Measurements from ENCODE around the gene SSR1.
"Not testable (repeated sequence)": the region's sequence is repeated elsewhere in the genome, so short reads cannot be mapped to it uniquely, and the experiment has no call there.

GRCh38 chr6:7315087-7315947 lies 2.3 kb upstream of the SSR1 start:
- not testable (repeated sequence) for TF ChIP-seq POLR2A, CTCF (IDR thresholded peaks at IDR 0.05)

All from Peyer's patch (tissue), 4 donors.